Measurements from ENCODE around the gene PTK6.
A peak's percentile ranks its signal among the peaks of the same experiment; 100 is the strongest.
"Not testable (repeated sequence)": the region's sequence is repeated elsewhere in the genome, so short reads cannot be mapped to it uniquely, and the experiment has no call there.

PTK6 gene

DNA sequence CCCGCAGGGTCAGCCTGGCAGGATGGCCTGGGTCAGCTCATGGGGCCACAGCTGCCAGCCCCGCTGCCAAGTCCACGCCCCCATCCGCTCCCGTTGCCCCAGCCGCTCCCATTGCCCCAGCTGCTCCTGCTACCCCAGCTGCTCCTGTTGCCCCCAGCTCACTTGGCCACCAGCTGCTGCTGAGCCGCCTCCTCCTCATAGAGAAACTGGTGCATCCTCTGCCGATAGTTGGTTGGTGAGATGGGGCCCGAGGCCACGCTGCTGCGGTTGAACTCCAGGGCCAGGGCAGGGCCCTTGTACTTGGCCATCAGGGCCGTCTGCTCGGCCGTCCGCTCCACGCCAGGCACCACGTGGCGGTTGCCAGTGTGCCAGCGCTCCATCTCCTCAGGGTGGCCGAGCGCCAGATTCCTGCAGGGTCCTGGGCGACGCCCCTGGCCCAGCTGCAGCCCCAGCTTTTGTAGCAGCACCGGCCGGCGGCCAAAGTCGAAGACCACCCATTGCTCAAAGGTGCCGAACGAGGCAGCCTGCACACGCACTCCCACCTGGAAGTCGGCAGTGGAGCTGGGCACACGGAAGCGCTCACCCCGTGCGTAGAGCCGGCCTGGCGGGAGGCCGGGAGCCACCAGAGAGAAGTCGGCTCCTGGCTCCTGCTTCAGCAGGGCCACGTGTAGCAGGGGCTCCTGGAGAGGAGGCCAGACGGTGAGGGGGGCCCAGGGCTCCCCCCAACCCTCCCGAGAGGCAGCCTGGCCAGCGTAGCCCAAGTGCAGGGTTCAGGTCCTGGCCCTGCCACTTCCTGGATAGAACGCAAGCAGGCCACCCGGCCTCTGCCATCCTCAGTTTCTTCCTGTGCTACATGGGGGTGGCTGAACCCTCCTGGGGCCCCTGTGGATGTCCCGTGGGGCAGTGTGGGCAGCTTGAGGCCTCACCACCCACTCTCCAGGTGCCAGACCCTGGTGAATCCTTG lies 32.1 kb upstream of the PTK6 start:
- DNase-seq = no peak

DNA sequence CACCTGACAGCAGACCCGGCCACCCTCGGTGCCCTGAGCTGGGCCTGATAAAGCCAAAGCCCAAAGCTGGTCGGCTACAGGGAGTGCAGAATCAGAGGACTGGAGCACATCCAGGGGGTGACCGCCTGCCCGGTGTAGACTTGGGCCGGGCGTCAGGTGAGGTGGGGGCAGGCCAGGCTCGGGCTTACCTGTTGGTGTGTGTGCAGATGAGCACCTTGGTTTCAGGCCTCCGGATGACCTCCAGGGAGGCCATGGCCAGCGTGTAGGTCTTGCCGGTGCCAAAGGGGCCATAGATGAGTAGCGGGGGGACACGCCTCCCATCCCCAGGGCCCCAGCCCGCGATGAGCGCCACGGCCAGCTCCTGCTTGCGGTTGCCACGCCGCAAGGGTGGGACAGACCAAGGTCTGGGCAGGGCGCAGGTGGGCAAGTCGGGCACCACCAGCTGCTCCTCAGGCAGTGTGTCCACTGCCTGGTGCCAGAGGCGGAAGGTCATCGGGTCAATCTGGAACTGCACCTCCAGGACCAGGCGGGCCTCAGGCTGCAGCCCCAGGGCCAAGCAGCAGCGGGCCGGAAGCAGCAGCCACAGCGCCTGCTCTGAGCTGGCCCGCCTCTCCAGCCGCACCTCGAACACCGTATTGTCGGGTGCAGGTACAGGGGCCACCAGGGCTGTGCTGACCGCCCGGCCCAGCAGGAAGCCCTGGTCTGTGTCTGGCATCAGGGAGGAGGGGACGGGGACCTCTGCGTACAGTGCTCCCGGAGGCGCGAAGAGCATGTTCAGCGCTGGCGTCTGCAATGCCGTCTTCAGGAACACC lies 31.2 kb upstream of the PTK6 start:
- DNase-seq = peak in 2 of 4 experiments; percentile 18 to 48

DNA sequence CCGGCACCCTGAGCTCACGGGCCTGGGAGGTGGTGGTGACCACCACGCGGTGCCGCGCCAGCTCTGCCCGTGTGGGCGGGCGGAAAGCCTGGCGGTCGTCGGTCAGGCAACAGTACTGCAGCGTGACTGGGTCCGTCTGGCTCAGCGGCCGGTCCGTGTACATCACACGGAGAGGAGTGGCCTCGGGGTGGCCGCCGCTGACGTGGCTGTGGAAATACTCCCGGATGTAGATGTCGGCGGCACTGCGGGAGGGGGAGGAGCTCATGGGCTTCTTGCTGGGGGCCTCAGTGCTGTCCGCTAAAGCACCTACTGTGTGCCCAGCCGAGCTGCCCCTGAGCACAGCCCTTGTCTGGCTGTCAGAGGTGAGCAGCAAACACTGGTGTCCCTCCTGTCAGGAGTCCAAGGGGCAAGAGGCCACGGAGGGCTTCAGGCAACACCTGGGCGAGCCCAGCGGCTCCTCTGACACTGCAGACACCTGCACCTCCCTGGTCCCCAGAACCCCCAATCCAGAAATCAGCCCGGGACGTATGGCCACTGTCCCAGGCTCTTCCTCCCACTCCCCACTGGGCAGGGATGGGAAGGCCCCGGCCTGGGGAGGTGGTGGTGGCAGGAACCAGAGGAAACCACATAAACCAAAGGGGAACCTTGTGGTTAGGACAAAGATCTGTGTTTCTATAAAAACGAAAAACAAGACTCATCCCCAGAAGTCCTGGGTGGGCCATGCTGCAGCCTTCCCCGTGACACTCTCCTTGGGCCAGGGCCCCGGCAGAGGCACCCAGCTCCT lies 30.4 kb upstream of the PTK6 start:
- peak; percentile 85 to 92 (median 90) for DNase-seq

DNA sequence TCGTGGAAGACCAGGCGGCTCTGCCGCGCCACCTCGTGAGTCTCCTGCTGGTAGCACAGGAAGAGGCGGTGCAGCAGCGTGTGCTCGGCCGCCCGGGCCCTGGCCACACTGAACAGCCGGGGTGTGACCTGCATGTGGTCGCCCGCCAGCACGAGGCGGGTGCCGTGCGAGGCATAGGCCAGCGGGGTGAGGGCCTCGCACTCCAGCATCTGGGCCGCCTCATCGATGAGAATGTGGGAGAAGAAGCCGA lies 29.9 kb upstream of the PTK6 start:
- DNase-seq = no peak

DNA sequence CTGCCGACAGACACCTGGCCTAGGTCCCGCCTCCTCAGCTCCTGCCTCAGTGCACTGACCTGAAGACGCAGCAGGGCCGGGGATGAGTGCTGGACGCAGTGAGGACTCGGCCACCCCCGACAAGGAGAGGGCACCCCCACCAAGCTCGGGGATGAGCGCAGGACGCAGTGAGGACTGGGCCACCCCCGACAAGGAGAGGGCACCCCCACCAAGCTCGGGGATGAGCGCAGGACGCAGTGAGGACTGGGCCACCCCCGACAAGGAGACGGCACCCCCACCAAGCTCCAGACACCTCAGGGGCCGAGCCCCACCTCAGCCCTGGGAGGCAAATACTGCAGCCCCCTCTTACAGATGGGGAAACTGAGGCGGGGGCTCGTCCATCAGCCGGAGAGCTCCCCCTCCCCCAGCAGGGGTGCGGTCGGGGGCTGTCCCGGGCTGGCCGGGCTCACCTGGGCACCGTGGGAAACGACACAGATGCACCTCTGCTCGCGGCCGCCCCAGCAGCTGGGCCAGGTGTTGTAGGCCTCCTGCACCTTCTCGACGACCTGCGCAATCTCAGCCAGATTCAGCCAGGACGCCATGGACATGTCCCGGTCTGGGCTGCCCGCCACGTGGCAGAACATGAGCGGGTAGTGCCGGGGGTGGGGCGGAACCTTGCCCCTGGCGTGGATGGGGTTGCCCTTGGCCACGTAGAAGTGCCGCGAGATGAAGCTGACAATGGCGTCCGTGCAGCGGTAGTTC lies 29.4 kb upstream of the PTK6 start:
- no peak for DNase-seq

DNA sequence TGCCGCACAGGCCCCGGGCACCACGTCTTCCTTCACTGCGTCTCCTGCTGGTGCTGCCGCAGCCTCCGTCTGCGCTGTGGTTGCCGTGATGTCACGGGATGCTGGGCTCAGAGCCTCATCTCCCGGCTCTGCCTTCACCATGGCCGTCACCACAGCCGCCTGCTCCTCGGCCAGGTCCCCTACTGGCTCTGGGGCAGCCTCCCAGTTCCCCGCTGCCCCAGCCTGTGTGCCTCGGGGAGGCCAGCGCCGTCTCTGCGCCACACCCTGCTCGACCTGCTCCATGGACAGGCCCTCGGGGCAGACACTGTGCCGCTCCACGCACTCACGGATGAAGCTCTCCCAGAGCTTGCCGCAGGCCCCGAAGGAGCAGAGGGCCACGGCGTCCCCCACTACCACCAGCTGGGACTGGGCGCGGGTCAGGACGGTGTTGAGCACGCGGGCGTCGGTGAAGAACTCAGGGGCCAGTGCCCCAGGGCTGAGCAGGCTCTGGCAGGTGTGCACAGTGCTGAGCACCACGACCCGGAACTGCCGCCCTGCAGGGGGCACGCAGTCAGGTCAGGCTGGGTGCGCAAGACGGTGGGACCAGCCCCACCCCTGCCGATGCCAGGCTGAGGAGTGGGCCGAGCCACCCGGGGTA lies 28.6 kb upstream of the PTK6 start:
- no peak for DNase-seq

DNA sequence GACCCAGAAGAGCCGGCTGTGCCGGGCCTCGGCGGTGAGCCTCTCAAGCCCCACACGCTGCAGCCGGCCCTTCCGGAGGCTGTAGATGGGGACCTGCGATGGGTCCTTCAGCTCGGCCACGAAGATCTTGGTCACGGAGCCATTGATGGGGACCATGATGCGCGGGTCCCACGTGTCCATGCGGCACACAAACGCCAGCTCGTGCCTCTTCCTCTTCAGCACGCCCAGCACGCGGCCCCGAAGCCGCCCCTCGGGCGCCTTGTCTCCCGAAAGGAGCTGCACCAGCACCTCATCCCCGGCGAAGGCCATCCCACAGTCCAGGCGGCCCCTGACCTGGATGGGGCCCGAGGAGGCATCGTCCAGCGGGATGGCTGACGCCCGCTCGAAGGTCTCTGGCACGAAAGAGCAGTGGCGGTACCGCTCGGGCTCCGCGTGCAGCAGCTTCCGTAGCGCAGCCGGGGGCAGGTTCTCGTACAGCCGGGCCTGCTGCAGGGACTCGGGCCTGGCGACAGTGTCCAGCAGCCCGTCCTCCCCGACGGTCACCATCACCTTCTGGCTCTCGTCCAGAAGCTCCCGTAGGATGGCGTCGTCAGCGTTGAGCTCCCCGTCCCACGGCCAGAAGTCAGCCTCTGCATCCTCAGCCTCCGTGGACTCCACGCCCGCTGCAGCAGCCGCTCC lies 28.0 kb upstream of the PTK6 start:
- DNase-seq = no peak

DNA sequence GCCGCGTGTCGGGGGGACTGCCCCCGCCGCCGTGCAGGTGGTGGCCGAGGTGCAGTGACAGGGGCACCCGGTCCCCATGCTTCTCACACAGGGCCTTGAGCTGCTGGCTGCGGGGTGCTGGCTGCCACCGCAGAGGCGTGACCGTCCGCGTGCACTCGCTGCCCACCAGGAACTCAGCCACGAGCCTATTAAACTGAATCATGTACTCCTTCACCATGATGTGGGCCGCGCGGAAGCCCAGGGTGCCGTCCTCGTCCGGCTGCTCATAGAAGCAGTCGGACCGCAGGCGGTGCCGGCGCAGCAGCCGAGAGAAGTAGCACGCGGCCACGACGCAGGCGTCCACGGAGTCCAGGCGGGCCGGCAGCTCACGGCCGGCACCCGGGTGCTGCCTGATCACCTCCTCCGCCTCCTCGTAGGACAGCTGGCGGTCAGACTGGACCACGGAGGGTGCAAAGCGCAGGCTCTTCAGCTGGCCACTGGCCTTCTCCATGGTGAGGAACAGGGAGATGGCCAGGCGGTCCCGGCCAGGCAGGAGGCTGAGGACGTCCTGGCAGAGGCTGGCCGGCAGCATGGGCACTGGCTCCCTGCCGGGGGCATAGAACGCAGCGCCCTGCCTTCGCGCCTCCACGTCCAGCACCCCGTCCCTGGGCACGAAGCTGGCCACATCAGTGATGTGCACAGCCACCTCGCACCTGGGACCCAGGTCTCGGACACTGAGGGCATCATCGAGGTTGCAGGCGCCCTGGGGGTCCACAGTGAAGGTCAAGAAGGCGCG lies 27.0 kb upstream of the PTK6 start:
- DNase-seq = no peak

DNA sequence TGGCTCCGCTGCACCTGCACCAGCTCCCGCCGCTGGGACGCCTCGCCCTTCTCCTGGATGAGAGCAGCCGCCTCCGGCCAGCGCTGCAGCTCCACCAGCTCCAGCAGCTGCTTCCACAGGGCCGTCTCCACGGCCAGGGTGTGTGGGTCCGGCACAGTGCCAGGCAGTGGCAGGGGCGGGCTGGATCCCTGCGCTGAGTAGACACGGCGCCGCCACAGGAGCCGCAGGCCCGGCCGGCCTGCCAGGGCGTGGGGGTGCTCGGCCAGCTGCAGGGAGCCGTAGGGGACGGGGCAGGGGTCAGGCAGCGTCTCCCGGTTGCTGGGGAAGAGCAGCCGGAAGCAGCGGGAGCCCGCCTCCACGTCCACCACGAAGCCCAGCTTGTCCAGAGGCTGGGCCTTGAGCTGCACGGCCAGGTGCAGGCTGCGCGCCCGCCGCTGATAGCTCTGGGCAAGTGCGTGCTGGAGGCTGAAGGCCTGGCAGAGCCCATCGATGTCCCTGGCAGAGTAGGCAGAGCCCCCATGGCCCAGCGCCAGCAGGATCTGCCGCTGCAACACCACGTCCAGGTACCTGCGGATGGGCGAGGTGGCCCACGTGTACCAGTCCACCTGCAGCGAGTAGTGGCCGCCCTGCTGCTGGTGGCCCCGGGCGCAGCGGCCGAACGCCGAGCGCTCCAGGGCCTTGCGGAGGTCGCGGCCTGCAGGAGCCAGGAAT lies 26.2 kb upstream of the PTK6 start:
- DNase-seq = no peak

DNA sequence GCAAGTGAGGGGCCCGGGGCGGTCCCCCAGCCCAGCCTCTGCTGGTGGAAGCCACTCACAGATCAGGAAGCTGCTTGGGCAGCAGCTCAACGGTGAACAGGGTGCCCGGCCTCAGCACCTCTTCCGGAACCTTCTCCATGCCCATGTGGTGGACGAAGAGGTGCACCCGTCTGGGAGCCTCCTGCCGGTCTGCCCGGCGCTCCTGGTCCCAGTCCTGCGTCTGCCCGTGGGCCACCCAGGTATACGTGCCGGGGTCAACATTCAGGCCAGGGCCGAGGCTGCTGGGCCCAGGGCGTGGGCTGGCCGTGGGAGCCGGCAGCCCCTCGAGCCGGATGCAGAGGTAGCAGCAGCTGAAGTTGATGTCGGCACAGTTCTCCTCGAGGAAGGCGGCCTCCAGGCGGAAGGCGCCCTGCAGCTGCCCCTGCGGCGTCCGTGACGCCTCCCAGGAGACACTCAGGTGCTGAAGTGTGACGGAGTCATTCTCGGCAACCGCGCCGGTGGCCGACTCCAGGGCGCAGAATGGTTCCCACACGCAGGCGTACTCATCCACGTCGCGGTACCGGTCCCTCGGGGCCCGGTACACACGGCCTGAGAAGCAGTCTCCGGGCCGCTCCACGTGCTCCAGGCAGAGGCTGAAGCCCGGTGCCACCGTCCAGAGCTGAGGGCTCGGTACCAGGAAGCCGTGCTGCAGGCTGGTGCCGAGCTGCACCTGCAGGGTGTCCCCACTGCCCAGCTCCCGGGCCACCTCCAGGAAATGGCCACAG lies 25.5 kb upstream of the PTK6 start:
- DNase-seq = no peak

DNA sequence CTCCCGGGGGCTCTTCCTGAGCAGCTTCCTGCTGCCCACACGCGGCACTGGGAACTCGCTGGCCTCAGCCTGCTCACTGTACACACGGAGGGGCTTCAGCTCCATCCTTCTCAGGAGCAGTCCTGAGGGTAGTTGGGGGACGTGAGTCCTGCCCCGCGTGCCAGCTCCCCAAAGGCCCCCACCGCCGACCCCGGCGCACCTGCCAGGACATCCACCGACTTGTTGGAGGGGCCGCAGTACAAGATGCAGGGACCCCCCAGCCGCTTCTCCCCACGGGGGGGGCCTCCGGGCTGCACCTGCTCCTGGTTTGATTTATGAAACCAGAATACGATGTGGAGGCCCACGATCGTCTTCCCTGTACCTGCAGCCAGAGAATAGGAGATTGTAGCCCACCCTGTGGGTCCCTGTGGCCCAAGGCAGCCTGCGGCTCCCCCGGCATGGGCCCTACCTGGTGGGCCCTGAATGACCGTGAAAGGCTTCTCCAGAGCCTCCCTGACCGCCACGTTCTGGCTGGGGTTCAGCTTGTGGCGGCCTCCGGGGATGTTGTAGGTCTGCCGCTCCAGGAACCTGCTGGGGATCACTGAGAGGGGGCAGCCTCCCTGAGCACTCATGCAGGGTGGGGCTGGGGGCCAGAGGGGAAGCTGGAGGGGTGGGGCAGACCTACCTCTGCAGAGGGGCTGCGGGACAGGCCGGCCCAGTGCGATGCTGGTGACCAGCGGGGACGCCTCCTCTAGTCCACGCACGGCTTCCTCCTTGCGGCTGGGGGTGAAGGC lies 24.6 kb upstream of the PTK6 start:
- no peak for DNase-seq

DNA sequence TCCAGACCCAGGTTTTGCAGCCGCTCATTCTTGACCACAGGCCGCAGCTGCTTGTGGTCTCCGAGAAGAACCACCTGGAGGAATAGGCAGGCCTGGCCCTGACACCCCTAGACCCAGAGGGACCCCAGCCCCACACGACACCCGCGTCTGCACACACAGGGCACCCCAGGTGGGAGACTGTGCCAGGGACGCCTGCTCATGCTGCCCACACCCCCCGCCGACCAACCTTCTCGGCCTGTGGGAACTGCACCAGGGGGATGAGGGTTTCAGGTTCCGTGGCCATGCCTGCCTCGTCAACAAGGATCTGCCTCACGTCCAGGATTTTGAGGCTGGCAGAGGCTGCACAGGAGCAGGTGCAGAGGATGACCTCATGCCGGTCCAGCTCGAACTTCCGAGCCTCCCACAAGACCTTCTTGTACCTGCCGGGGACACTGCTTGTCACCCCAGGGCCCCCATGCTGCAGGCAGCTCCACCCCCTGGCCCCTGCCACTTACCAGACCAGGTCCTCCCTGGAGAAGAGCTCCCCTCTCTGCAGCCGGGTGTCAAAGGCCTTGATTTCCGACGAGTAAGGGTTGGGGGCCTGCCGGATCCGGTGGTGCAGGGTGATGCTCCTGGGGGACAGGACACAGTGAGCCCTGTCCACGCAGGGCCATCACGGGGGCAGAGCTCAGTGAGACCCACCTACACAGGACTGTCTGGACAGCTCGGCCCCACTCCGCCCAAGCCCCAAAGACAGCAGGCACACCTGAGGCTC lies 23.9 kb upstream of the PTK6 start:
- no peak for DNase-seq

DNA sequence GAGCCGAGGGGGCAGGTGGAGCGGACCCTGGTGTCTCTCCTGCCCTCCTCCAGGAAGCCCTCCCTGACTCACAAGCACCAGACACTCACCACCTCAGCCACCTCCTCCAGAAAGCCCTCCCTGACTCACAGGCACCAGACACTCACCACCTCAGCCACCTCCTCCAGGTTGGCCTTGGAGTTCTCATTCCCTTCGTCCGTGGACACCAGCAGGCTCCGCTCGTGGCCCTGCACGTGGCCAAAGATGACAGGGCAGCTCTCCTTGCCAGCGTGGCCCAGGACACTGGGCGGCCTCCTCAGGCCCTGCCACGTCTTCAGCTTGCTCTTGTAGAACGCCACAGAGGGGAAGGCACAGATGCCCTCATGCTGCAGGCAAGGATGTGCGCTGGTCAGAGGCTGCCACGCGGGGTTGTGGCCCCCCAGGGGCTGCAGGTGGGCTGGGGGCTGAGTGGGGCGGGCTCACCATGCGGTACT lies 23.2 kb upstream of the PTK6 start:
- DNase-seq = no peak

DNA sequence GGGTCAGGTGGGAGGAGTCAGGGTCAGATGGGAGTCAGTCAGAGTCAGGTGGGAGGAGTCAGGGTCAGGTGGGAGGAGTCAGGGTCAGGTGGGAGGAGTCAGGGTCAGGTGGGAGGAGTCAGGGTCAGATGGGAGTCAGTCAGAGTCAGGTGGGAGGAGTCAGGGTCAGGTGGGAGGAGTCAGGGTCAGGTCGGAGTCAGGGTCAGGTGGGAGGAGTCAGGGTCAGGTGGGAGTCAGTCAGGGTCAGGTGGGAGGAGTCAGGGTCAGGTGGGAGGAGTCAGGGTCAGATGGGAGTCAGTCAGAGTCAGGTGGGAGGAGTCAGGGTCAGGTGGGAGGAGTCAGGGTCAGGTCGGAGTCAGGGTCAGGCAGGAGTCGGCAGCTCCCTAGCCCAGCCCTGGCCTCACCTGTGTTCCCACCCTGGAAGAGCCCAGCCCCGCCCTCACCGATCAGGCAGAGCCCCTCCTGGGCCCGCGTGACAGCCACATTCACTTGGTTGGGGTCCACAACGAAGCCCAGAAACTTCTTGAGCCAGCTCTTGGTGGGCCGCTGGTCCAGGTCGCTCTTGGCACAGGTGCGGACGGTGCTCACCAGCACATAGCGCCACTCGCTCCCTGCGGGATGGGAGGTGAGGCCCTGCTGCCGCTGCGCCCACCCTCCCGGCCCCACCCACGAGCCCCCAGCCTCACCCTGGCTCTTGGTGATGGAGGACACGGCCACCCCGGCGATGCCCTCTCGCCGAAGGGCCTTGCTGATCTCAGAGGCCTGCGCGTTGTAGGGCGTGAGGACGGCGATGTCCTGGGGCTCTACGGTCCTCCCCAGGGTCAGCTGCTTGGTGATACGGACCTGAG lies 22.5 kb upstream of the PTK6 start:
- not testable (repeated sequence) for DNase-seq

DNA sequence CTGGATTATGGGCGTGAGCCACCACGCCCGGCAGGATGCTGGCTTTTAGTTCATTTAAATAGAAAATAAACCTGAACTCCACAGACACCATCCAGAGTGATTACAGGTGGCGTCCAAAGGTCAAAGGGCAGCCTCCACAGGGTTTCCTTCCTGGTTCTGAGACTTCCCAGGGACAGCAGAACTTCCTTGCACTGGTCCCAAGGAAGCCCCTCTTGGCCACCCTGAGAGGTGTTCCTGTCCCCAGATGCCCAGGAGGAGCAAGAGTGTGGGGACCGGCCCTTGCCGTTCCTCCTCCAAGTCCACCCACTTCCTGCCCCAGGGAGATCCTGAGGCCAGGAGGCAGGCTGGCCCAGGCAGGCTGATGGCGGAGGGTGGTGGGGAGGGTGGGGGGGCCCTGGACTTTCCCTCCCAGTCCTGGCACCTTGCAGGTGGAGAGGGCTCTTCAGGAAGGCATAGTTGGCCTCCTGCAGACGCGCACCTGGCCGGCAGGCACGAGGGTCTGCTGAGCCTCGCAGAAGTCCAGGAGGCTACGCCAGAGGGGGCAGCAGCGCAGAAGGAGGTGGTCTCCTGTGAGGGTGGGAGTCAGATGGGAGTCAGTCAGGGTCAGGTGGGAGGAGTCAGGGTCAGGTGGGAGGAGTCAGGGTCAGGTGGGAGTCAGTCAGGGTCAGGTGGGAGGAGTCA lies 21.8 kb upstream of the PTK6 start:
- DNase-seq = no peak

DNA sequence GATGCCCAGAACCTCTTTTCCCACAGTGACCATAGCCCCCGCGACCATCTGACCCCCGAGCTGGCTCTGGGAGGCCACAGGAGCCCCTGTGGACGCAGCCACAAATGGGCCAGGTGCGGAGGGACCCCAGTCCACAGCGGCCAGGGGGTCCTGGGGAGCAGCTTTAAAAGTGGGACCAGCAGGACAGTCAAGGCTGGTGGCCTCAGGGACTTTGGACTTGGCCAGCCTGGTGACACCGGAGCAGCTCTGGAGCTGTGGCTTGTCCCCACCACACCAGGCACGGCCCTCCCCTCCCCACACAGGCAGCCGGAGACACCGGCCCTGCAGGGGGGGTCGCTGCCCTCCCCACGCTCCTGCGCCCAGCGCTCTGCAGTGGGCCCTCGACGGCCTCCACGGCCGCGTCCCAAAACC lies 20.3 kb upstream of the PTK6 start:
- DNase-seq = no peak
